CD4-positive, alpha-beta T cell (primary cell): ENCODE measurements around the gene NAPB. TPM values are rescaled to one million over a fixed set of nuclear protein-coding genes. Genes with fewer than 3 reads are reported as not detected.

Experiments used
- ATAC-seq: fragments of 200-7000 bp; cut with Tn5 transposase; one replicate; pipeline ENCODE4 v1.10.0; 2022; ENCODE audit warnings: mild to moderate bottlenecking; ENCODE audit not compliant: poor library complexity
- CTCF ChIA-PET: fragments of 350-600 bp; sonication (Branson Sonifier 250); formaldehyde crosslinking; loops from one replicate; lab custom pipeline; 2021; ENCODE audit warnings: antibody characterized with exemption, inconsistent platforms; lab: Charles Lee
- POLR2A ChIA-PET: fragments of 350-600 bp; sonication (Branson Sonifier 250); formaldehyde crosslinking; loops from one replicate; lab custom pipeline; 2021; ENCODE audit warnings: antibody characterized with exemption, inconsistent platforms; lab: Charles Lee
- DNase-seq, 14 experiments: peaks; one replicate each; pipeline ENCODE4 v3.0.0-alpha.2; 2013 to 2020; ENCODE audit warnings: mixed read lengths in 2 of 14
- H3K27ac ChIP-seq, 2 donors: one replicate each; pipeline versions ENCODE4 v1.5.1 to v1.7.0; 2013; ENCODE audit warnings: low read length in 2 of 2, low read depth in 1 of 2, mild to moderate bottlenecking in 1 of 2
- H3K27me3 ChIP-seq, 2 experiments: 1 replicate in 1 of 2; 2 replicates in 1 of 2; pipeline versions ENCODE4 v1.6.1 to v1.7.0; 2013; ENCODE audit warnings: low read length in 2 of 2, control low read depth in 1 of 2, mild to moderate bottlenecking in 1 of 2, moderate library complexity in 1 of 2; ENCODE audit not compliant: insufficient read depth in 2 of 2, control insufficient read depth in 1 of 2
- H3K36me3 ChIP-seq: one replicate; pipeline ENCODE4 v1.6.1; 2013; ENCODE audit warnings: low read length, control low read depth; ENCODE audit not compliant: insufficient read depth
- H3K4me1 ChIP-seq: one replicate; pipeline ENCODE4 v1.6.1; 2013; ENCODE audit warnings: low read length, control low read depth; ENCODE audit not compliant: insufficient read depth
- H3K4me3 ChIP-seq: one replicate; pipeline ENCODE4 v1.5.1; 2013; ENCODE audit warnings: mild to moderate bottlenecking, low read length, moderate library complexity
- H3K9me3 ChIP-seq, 2 experiments: 1 replicate in 1 of 2; 2 replicates in 1 of 2; pipeline versions ENCODE4 v1.6.1 to v1.7.0; 2013; ENCODE audit warnings: low read length in 2 of 2, mild to moderate bottlenecking in 2 of 2, control low read depth in 1 of 2, moderate library complexity in 1 of 2; ENCODE audit not compliant: control insufficient read depth in 1 of 2, insufficient read depth in 1 of 2
- H3K27ac Mint-ChIP-seq: one replicate; pipeline ENCODE4 v1.8.0; 2020; ENCODE audit warnings: mixed read lengths
- H3K27me3 Mint-ChIP-seq: one replicate; pipeline ENCODE4 v1.8.0; 2021; ENCODE audit warnings: mixed read lengths
- H3K36me3 Mint-ChIP-seq: one replicate; pipeline ENCODE4 v1.8.0; 2021; ENCODE audit warnings: low read depth, mixed read lengths
- H3K4me1 Mint-ChIP-seq: one replicate; pipeline ENCODE4 v1.8.0; 2021; ENCODE audit warnings: low read depth, mixed read lengths
- H3K4me3 Mint-ChIP-seq: one replicate; pipeline ENCODE4 v1.8.0; 2020; ENCODE audit warnings: mild to moderate bottlenecking, mixed read lengths
- H3K9me3 Mint-ChIP-seq: one replicate; pipeline ENCODE4 v1.8.0; 2020; ENCODE audit warnings: mixed read lengths
- CTCF ChIP-seq: fragments of 200-600 bp; IDR thresholded peaks from one replicate; pipeline ENCODE4 v1.8.0; 2022; ENCODE audit warnings: antibody characterized with exemption, mild to moderate bottlenecking
- intact Hi-C, 2 experiments: fragments of 100-400 bp; cut with DNase I in 1 of 2; cut with micrococcal nuclease in 1 of 2; formaldehyde crosslinking; loops; one replicate each; pipeline versions ENCODE4 v1.15.1 to v1.9.0; 2023 to 2025; cut with DNase I, micrococcal nuclease
- total RNA-seq, 174 experiments: library from RNA in 2 of 174; stranded (reverse) in 2 of 174; gene quantifications; one replicate each; pipeline ENCODE4 v1.2.3 and lab custom pipeline; 2021 to 2026

Gene NAPB
- total RNA-seq, 2 experiments from 2014 or later: 7.5 to 8.9 TPM

DNA sequence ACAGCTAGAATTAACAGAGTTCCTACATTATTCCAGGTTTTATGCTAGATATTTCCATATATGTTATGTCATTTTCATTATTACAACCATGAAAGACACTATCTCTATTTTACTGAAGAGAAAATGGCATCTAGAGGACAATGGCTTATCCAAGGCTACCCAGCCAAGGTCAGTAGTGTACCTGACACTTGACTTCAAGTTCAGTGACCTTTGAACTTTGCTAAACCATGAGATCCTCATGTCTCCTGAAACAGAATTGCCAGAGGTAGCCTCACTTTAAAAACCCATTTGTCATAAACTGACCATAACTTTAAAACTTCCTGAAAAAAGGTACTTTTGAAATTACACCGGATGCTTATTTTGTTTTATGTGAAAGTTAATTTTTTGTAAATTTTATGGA is 14.4 kb downstream of the NAPB start:
- H3K36me3 ChIP-seq: peaks cover 9% of the 10 kb centered on the region
- ATAC-seq (no peak), DNase-seq (no peak)
- H3K9me3 ChIP-seq: no peaks in the 10 kb centered on the region
- H3K27me3 Mint-ChIP-seq: no peaks in the 10 kb centered on the region
- TF ChIP-seq CTCF: no peak
- H3K4me1 ChIP-seq: peaks cover 5% of the 10 kb centered on the region
- intact Hi-C loops: no loop called here
- H3K4me1 Mint-ChIP-seq: peaks cover 44% of the 10 kb centered on the region
- ChIA-PET POLR2A (interaction anchor here (0.9 kb wide), 1 partner anchor 15 kb away, joined by 3 read pairs; the partner anchor contains the start of gene NAPB), CTCF (interaction anchor here (1.0 to 1.4 kb wide), 3 partner anchors 11 to 34 kb away, joined by 3 to 4 read pairs (median 3); partner anchors contain the start of gene NAPB)
- H3K36me3 Mint-ChIP-seq: peaks cover 6% of the 10 kb centered on the region
- no peak overlapping the region for H3K4me3 ChIP-seq
- no peak overlapping the region for H3K4me3 Mint-ChIP-seq
- no peaks in the 10 kb centered on the region for H3K27me3 ChIP-seq
- H3K9me3 Mint-ChIP-seq: no peaks in the 10 kb centered on the region
- no peak overlapping the region for H3K27ac Mint-ChIP-seq
- H3K27ac ChIP-seq: no peak overlapping the region

GRCh38 chr20:23404196-23404595 is 17.1 kb downstream of the NAPB start:
- H3K4me1 Mint-ChIP-seq: peaks cover 34% of the 10 kb centered on the region
- POLR2A ChIA-PET: no interaction called here
- intact Hi-C loops: no loop called here

DNA sequence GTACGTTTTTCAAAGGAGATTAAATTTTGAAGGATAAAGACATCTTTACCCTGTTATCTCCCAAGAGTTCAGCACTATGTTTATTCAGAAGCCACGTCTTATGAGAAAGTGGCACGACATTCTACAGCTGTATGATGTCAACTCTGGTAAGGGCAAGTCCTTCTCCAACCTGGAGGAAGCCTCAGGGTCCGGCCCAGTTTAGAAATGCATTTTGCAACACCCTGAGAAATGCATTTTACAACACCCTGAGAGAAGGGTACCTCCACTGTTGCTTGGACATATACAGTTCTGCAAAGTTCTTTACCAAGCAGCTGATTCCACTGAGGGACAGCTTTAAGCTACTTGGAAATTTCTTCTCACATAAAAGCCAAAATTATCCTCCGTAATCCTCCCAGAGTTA is 17.5 kb downstream of the NAPB start:
- Mint-ChIP-seq H3K36me3 (peaks cover 30% of the 10 kb centered on the region), H3K4me1 (peaks cover 36% of the 10 kb centered on the region), H3K4me3 (no peak overlapping the region), H3K9me3 (no peaks in the 10 kb centered on the region), H3K27me3 (no peaks in the 10 kb centered on the region), H3K27ac (no peak overlapping the region)
- H3K4me3 ChIP-seq: no peak overlapping the region
- TF ChIP-seq CTCF: no peak
- ATAC-seq (no peak), DNase-seq (no peak)
- ChIA-PET POLR2A (no interaction called here), CTCF (no interaction called here)
- peaks cover 8% of the 10 kb centered on the region for H3K4me1 ChIP-seq
- no peak overlapping the region for H3K27ac ChIP-seq
- no peaks in the 10 kb centered on the region for H3K9me3 ChIP-seq
- H3K27me3 ChIP-seq: no peaks in the 10 kb centered on the region
- peaks cover 19% of the 10 kb centered on the region for H3K36me3 ChIP-seq
- intact Hi-C loops: no loop called here

More at GRCh38 chr20:23404196-23404595, 17.1 kb downstream of the NAPB start:
- no peak overlapping the region for H3K4me3 Mint-ChIP-seq
- Histone ChIP-seq H3K36me3 (peaks cover 19% of the 10 kb centered on the region), H3K9me3 (no peaks in the 10 kb centered on the region), H3K27ac (no peak overlapping the region), H3K27me3 (no peaks in the 10 kb centered on the region), H3K4me3 (no peak overlapping the region), H3K4me1 (peaks cover 11% of the 10 kb centered on the region)
- DNase-seq: no peak
- peaks cover 27% of the 10 kb centered on the region for H3K36me3 Mint-ChIP-seq
- no peak for TF ChIP-seq CTCF
- H3K9me3 Mint-ChIP-seq: no peaks in the 10 kb centered on the region
- H3K27me3 Mint-ChIP-seq: no peaks in the 10 kb centered on the region
- ATAC-seq: no peak
- CTCF ChIA-PET: no interaction called here
- no peak overlapping the region for H3K27ac Mint-ChIP-seq
